PC-9 (cell line): ENCODE results near the gene NFYC. TPM values are rescaled to one million over a fixed set of nuclear protein-coding genes. Genes with fewer than 3 reads are reported as not detected.

Experiments used
- BruUV-seq: library from RNA; stranded (reverse); fragments of 400-500 nt; replicated peaks from 2 replicates; lab custom pipeline; 2021; lab: Mats Ljungman, UMichigan
- CTCF ChIA-PET: fragments of 300-600 bp; sonication (Branson Sonifier 250); formaldehyde crosslinking; loops from one replicate; lab custom pipeline; 2022; ENCODE audit warnings: antibody characterized with exemption; lab: Charles Lee
- POLR2A ChIA-PET: fragments of 300-600 bp; sonication (Branson Sonifier 250); formaldehyde crosslinking; loops from one replicate; lab custom pipeline; 2022; ENCODE audit warnings: antibody characterized with exemption; ENCODE audit not compliant: unreplicated experiment; lab: Charles Lee
- DNase-seq, 2 experiments: peaks; one replicate each; pipeline versions ENCODE4 v3.0.0 to v3.0.0-alpha.2; 2015 to 2022; ENCODE audit warnings: mixed read lengths in 1 of 2
- H2AFZ ChIP-seq: fragments of 200-600 bp; sonication (generic); 2 replicates; pipeline ENCODE4 v1.8.1; 2017; ENCODE audit warnings: antibody characterized with exemption
- H3F3A ChIP-seq: fragments of 200-600 bp; sonication (generic); 2 replicates; pipeline ENCODE4 v1.8.1; 2017; ENCODE audit warnings: antibody characterized with exemption, mild to moderate bottlenecking, low read depth; ENCODE audit not compliant: insufficient read depth
- H3K27ac ChIP-seq: fragments of 200-600 bp; sonication (generic); 2 replicates; pipeline ENCODE4 v1.6.1; 2016; ENCODE audit warnings: mixed run types
- H3K27me3 ChIP-seq: fragments of 200-600 bp; sonication (generic); 2 replicates; pipeline ENCODE4 v1.6.1; 2016; ENCODE audit warnings: low read depth, mixed run types; ENCODE audit not compliant: insufficient read depth
- H3K36me3 ChIP-seq: fragments of 200-600 bp; sonication (generic); 2 replicates; pipeline ENCODE4 v1.6.1; 2016; ENCODE audit warnings: low read depth, mixed run types
- H3K4me1 ChIP-seq: fragments of 200-600 bp; sonication (generic); replicated peaks from 2 replicates; pipeline ENCODE4 v1.6.1; 2016; ENCODE audit warnings: mixed run types; ENCODE audit not compliant: insufficient read depth
- H3K4me2 ChIP-seq: fragments of 200-600 bp; sonication (generic); 2 replicates; pipeline ENCODE4 v1.6.1; 2017; ENCODE audit warnings: mixed run types
- H3K4me3 ChIP-seq: fragments of 200-600 bp; sonication (generic); 2 replicates; pipeline ENCODE4 v1.6.1; 2016; ENCODE audit warnings: mixed run types
- H3K79me2 ChIP-seq: fragments of 200-600 bp; sonication (generic); 2 replicates; pipeline ENCODE4 v1.6.1; 2017; ENCODE audit warnings: low read depth, mixed run types
- H3K9me2 ChIP-seq: fragments of 200-600 bp; sonication (generic); 2 replicates; pipeline ENCODE4 v1.8.1; 2017; ENCODE audit warnings: mild to moderate bottlenecking; ENCODE audit not compliant: insufficient read depth
- H3K9me3 ChIP-seq: fragments of 200-600 bp; sonication (generic); 2 replicates; pipeline ENCODE4 v1.8.1; 2016; ENCODE audit warnings: low read depth; ENCODE audit not compliant: insufficient read depth
- H4K20me1 ChIP-seq: fragments of 200-600 bp; sonication (generic); 2 replicates; pipeline ENCODE4 v1.8.1; 2017; ENCODE audit not compliant: insufficient read depth
- CTCF ChIP-seq: fragments of 200-600 bp; sonication (generic); conservative IDR thresholded peaks from 2 replicates; pipeline ENCODE4 v1.6.1; 2017; ENCODE audit warnings: mixed run types, antibody characterized with exemption, mild to moderate bottlenecking, moderate library complexity
- EZH2 ChIP-seq: fragments of 200-600 bp; sonication (generic); IDR thresholded peaks from 2 replicates; pipeline ENCODE4 v1.8.0; 2017; ENCODE audit warnings: antibody characterized with exemption, low read depth
- intact Hi-C: fragments of 100-400 bp; cut with micrococcal nuclease; formaldehyde crosslinking; loops from one replicate; pipeline ENCODE4 v1.10.0; 2022; ENCODE audit not compliant: unreplicated experiment
- total RNA-seq: library from RNA; stranded (reverse); gene quantifications from 2 replicates; pipeline ENCODE4 v1.2.3, GENCODE V29; 2021

Gene NFYC
- total RNA-seq, 1 experiment from 2014 or later: 91.1 TPM

- no peak for TF ChIP-seq EZH2
- no peak for TF ChIP-seq CTCF
- ChIA-PET CTCF (interaction anchor here (1.2 kb wide), 1 partner anchor 8 kb away, joined by 6 read pairs; no protein-coding TSS in a partner anchor), POLR2A (interaction anchor here (0.7 kb wide), 1 partner anchor 585 kb away, joined by 7 read pairs; no protein-coding TSS in a partner anchor)
- Histone ChIP-seq H2AFZ (no peak overlapping the region), H3K9me3 (no peaks in the 10 kb centered on the region), H3K4me1 (no peaks in the 10 kb centered on the region), H3K27me3 (no peaks in the 10 kb centered on the region; the same call in 1 of the 2 replicates), H3F3A (peaks cover 7% of the 10 kb centered on the region; the same call in 1 of the 2 replicates), H3K4me3 (no peak overlapping the region), H3K9me2 (no peaks in the 10 kb centered on the region), H3K36me3 (no peaks in the 10 kb centered on the region), H3K4me2 (no peak overlapping the region), H3K79me2 (no peaks in the 10 kb centered on the region), H4K20me1 (no peaks in the 10 kb centered on the region), H3K27ac (no peak overlapping the region)
- DNase-seq: peak in 1 of 2 experiments; percentile 40
- intact Hi-C loops: no loop called here
- no TSS peak for BruUV-seq
Observed at GRCh38 chr1:40782371-40782956, 91.0 kb downstream of the NFYC start.

GRCh38 chr1:40783001-40783905, 91.7 kb downstream of the NFYC start, which contains the start of gene KCNQ4:
Gene KCNQ4, plus strand, starts transcription at chr1:40783787. Its CDS starts 307 bp downstream, at chr1:40784094.
- Histone ChIP-seq H3K4me2 (peak within 1 kb of the TSS; percentile 74), H4K20me1 (no peaks in the 10 kb centered on the region), H3K27ac (no peak within 1 kb of the TSS), H3K27me3 (no peaks in the 10 kb centered on the region; the same call in 1 of the 2 replicates), H3K36me3 (no peaks in the 10 kb centered on the region), H3K9me3 (no peaks in the 10 kb centered on the region), H3K79me2 (no peaks in the 10 kb centered on the region), H3K9me2 (no peaks in the 10 kb centered on the region), H3K4me3 (peak within 1 kb of the TSS; percentile 54; the same call in 1 of the 2 replicates), H3K4me1 (no peaks in the 10 kb centered on the region), H2AFZ (peak within 1 kb of the TSS; percentile 72; the same call in 1 of the 2 replicates), H3F3A (peaks cover 7% of the 10 kb centered on the region; the same call in 1 of the 2 replicates)
- POLR2A ChIA-PET: no interaction called here
- BruUV-seq: no TSS peak
- peak in 1 of 2 experiments; percentile 50 for DNase-seq
- TF ChIP-seq CTCF (no peak), EZH2 (no peak)
- intact Hi-C loops: no loop called here
- CTCF ChIA-PET: interaction anchor here (1.2 kb wide), 1 partner anchor 9 kb away, joined by 6 read pairs; no protein-coding TSS in a partner anchor

- Histone ChIP-seq H3K36me3 (no peaks in the 10 kb centered on the region), H3K27me3 (no peaks in the 10 kb centered on the region; the same call in 1 of the 2 replicates), H3K9me2 (no peaks in the 10 kb centered on the region), H3K27ac (no peak overlapping the region), H3F3A (peaks cover 7% of the 10 kb centered on the region; the same call in 1 of the 2 replicates), H3K79me2 (no peaks in the 10 kb centered on the region), H3K4me1 (no peaks in the 10 kb centered on the region), H3K4me3 (no peak overlapping the region), H2AFZ (no peak overlapping the region), H4K20me1 (no peaks in the 10 kb centered on the region), H3K4me2 (peak overlapping the region; percentile 44; the same call in 1 of the 2 replicates), H3K9me3 (no peaks in the 10 kb centered on the region)
- no peak for TF ChIP-seq CTCF
- no peak for TF ChIP-seq EZH2
- intact Hi-C loops: no loop called here
- POLR2A ChIA-PET: no interaction called here
- BruUV-seq: no TSS peak
- CTCF ChIA-PET: no interaction called here
- peak in 1 of 2 experiments; percentile 31 for DNase-seq
Observed at GRCh38 chr1:40784141-40784770, 92.8 kb downstream of the NFYC start.
